Ishikawa (cell line): ENCODE measurements around the gene ZDHHC13.

Source experiments
- EGR1 ChIP-seq: IDR thresholded peaks from 2 replicates; pipeline ENCODE4 v1.6.1; 2012
- MAX ChIP-seq: IDR thresholded peaks from 2 replicates; pipeline ENCODE4 v1.6.1; 2012
- RAD21 ChIP-seq: IDR thresholded peaks from 2 replicates; pipeline ENCODE4 v1.6.1; 2012; ENCODE audit warnings: low read depth
- REST ChIP-seq: IDR thresholded peaks from 2 replicates; pipeline ENCODE4 v1.6.1; 2012; ENCODE audit warnings: low read depth, mild to moderate bottlenecking
- TAF1 ChIP-seq: IDR thresholded peaks from 2 replicates; pipeline ENCODE4 v1.6.1; 2012; ENCODE audit warnings: low read depth, mild to moderate bottlenecking
- TEAD4 ChIP-seq: IDR thresholded peaks from 2 replicates; pipeline ENCODE4 v1.6.1; 2012
- ZBTB7A ChIP-seq: IDR thresholded peaks from 2 replicates; pipeline ENCODE4 v1.6.1; 2012; ENCODE audit warnings: low read depth

GRCh38 chr11:19185036-19185435 is 68.1 kb downstream of the ZDHHC13 start:
- TF ChIP-seq REST (no peak), MAX (no peak), EGR1 (no peak), ZBTB7A (no peak), TEAD4 (no peak), TAF1 (no peak), RAD21 (no peak)
